Neutrophil (primary cell): ENCODE results near the gene LSM11.
A peak's percentile ranks its signal among the peaks of the same experiment; 100 is the strongest.

Experiments used
- H3K27ac ChIP-seq: fragments of 200-600 bp; sonication (generic); 2 replicates; pipeline ENCODE4 v1.5.1; 2016; ENCODE audit warnings: mild to moderate bottlenecking, moderate library complexity
- H3K27me3 ChIP-seq: fragments of 200-600 bp; sonication (generic); 2 replicates; pipeline ENCODE4 v1.6.0; 2016; ENCODE audit warnings: mild to moderate bottlenecking
- H3K36me3 ChIP-seq: fragments of 200-600 bp; sonication (generic); 2 replicates; pipeline ENCODE4 v1.5.1; 2017
- H3K4me1 ChIP-seq, 2 experiments: fragments of 200-600 bp in 1 of 2; sonication (generic) in 1 of 2; 1 replicate in 1 of 2; 2 replicates in 1 of 2; pipeline versions ENCODE4 v1.5.1 to v1.6.1; 2013 to 2016; ENCODE audit warnings: low read depth in 1 of 2, low read length in 1 of 2, mild to moderate bottlenecking in 1 of 2, moderate library complexity in 1 of 2; ENCODE audit not compliant: control insufficient read depth in 1 of 2, insufficient read depth in 1 of 2
- H3K4me3 ChIP-seq, 2 experiments: fragments of 200-600 bp in 1 of 2; sonication (generic) in 1 of 2; 1 replicate in 1 of 2; 2 replicates in 1 of 2; pipeline ENCODE4 v1.5.1; 2013 to 2016; ENCODE audit warnings: low read depth in 1 of 2, low read length in 1 of 2, mild to moderate bottlenecking in 1 of 2, moderate library complexity in 1 of 2
- H3K9me3 ChIP-seq: fragments of 200-600 bp; sonication (generic); 2 replicates; pipeline ENCODE4 v1.5.1; 2016
- CTCF ChIP-seq: fragments of 200-600 bp; sonication (generic); IDR thresholded peaks from 2 replicates; pipeline ENCODE4 v1.5.1; 2016; ENCODE audit warnings: antibody characterized with exemption

LSM11 gene

GRCh38 chr5:157750320-157750719 is 6.8 kb downstream of the LSM11 start:
- TF ChIP-seq CTCF, result no peak
- Histone ChIP-seq H3K27ac (no peak overlapping the region), H3K9me3 (no peaks in the 10 kb centered on the region), H3K27me3 (no peaks in the 10 kb centered on the region), H3K36me3 (peaks cover 12% of the 10 kb centered on the region), H3K4me1 (no peaks in the 10 kb centered on the region), H3K4me3 (no peak overlapping the region)

DNA sequence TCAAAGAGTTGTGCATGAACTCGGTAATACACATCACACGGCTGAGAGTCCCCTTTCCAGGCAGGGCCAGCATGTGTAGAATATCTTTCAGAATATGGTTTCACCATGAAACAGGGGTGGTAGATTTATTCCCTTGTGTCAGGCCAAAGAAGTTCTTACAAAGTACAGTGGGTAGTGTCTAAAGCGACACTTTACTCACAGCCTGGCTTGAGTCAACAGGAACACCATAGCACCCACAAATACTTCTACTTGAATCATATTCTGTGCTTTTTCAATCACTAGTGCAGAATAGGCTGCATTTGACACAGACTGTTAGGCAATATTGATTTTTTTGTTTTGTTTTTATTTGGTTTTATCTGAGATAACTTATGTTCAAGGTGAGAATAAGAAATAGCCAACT is 12.6 kb downstream of the LSM11 start:
- Histone ChIP-seq H3K36me3 (peaks cover 18% of the 10 kb centered on the region), H3K4me3 (no peak overlapping the region), H3K4me1 (peaks cover 11 to 28% of the 10 kb centered on the region in 2 experiments), H3K9me3 (no peaks in the 10 kb centered on the region), H3K27me3 (no peaks in the 10 kb centered on the region), H3K27ac (no peak overlapping the region)
- TF ChIP-seq CTCF, result no peak

GRCh38 chr5:157758706-157759105 is 15.2 kb downstream of the LSM11 start:
- no peak for TF ChIP-seq CTCF
- Histone ChIP-seq H3K27ac (no peak overlapping the region), H3K9me3 (no peaks in the 10 kb centered on the region), H3K36me3 (peaks cover 13% of the 10 kb centered on the region), H3K27me3 (no peaks in the 10 kb centered on the region), H3K4me3 (no peak overlapping the region), H3K4me1 (peaks cover 11 to 40% of the 10 kb centered on the region in 2 experiments)

DNA sequence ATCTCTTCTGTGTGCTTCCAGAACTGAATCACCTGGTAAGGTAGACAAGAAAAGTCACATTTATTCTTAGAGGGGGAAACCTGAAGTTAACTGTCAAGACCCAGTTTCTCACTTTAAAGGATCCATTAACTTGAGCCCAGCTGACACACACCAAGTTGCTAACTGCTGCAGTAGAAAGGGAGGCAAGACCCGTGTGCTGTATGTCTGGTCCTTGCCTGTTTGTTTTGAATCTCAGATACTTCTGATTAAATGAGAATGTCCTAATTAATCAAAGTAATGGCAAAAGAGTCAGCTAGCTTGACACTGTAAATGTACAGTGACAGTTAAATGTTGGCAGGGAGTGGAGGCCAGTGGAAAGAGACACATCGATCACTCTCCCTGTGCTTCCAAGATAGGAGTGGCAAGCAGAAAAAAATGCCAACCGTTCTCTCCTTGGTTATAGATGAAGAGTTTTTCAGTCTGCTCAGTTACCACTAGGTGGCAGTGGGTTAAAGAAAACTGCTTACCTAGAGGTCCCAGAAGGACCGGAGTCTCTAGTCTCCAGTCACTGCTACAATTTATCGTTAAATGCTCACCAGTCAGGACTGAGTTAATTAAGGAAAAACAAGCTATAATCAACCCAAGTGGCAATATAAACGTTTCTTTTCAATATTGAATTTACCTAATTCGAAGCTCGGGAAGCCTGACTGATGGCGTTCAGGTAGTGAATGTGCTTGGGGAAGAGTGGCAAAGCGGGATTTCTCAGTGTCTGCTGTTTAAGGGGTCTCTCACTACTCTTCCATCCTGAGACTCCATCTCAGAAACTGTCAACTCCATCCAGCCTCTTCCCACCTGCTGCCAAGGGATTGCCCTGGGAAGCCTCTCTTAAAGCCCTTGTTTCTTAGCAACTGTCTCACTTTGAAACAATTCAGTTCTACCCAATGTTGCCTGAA is 18.4 kb downstream of the LSM11 start:
- no peaks in the 10 kb centered on the region for H3K27me3 ChIP-seq
- H3K9me3 ChIP-seq, result no peaks in the 10 kb centered on the region
- peaks cover 11 to 40% of the 10 kb centered on the region in 2 experiments for H3K4me1 ChIP-seq
- no peak overlapping the region for H3K27ac ChIP-seq
- no peak overlapping the region for H3K4me3 ChIP-seq
- no peaks in the 10 kb centered on the region for H3K36me3 ChIP-seq
- peak; percentile 40 for TF ChIP-seq CTCF

DNA sequence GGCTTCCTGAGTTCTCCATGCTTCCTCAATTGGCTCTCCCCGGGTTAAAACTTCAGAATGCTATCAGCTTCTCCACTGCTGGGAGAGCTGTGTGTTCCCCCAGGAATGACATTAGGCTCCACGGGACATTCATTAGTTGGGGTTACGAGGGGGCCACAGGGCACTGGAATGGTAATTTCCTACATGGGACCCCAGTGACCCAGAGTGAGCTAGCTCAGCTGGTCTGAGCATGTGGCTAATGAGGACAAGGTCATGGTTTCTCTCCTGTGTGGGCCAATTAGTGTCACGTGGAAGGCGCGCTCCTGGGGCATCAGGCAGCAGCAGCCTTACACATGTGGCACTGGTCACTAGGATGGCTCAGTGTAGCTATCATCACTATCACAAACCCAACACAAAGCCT is 21.0 kb downstream of the LSM11 start:
- no peaks in the 10 kb centered on the region for H3K27me3 ChIP-seq
- H3K27ac ChIP-seq, result no peak overlapping the region
- no peaks in the 10 kb centered on the region for H3K9me3 ChIP-seq
- peaks cover 11 to 27% of the 10 kb centered on the region in 2 experiments for H3K4me1 ChIP-seq
- TF ChIP-seq CTCF, result no peak
- no peak overlapping the region for H3K4me3 ChIP-seq
- no peaks in the 10 kb centered on the region for H3K36me3 ChIP-seq
